DOHH2 (cell line): ENCODE data around the gene GPR171.

ENCODE experiments used
- H3F3A ChIP-seq: fragments of 200-600 bp; sonication (generic), shearing (Covaris generic); 2 replicates; pipeline ENCODE4 v1.6.0; 2016; ENCODE audit warnings: antibody characterized with exemption, mild to moderate bottlenecking; ENCODE audit not compliant: control insufficient read depth, insufficient read depth
- H3K27ac ChIP-seq: fragments of 200-600 bp; sonication (generic); 2 replicates; pipeline ENCODE4 v1.5.1; 2014; ENCODE audit warnings: low read depth, mild to moderate bottlenecking, low read length, moderate library complexity
- H3K27me3 ChIP-seq: fragments of 200-600 bp; sonication (generic); 2 replicates; pipeline ENCODE4 v1.6.1; 2014; ENCODE audit warnings: mild to moderate bottlenecking, low read length, mixed read lengths; ENCODE audit not compliant: control insufficient read depth
- H3K36me3 ChIP-seq: fragments of 200-600 bp; sonication (generic); 2 replicates; pipeline ENCODE4 v1.6.1; 2014; ENCODE audit warnings: mild to moderate bottlenecking, low read length, moderate library complexity, mixed read lengths; ENCODE audit not compliant: control insufficient read depth
- H3K4me1 ChIP-seq: fragments of 200-600 bp; sonication (generic); 2 replicates; pipeline ENCODE4 v1.6.1; 2014; ENCODE audit warnings: mild to moderate bottlenecking, low read length, mixed read lengths; ENCODE audit not compliant: control insufficient read depth
- H3K4me2 ChIP-seq: fragments of 200-600 bp; sonication (generic); 2 replicates; pipeline ENCODE4 v1.6.0; 2014; ENCODE audit warnings: mild to moderate bottlenecking, low read length, moderate library complexity
- H3K4me3 ChIP-seq: fragments of 200-600 bp; sonication (generic); 2 replicates; pipeline ENCODE4 v1.5.1; 2014; ENCODE audit warnings: mild to moderate bottlenecking, low read length, mixed read lengths
- H3K79me2 ChIP-seq: fragments of 200-600 bp; sonication (generic); 2 replicates; pipeline ENCODE4 v1.6.1; 2014; ENCODE audit warnings: mild to moderate bottlenecking, low read length, mixed read lengths; ENCODE audit not compliant: control insufficient read depth
- H3K9me2 ChIP-seq: fragments of 200-600 bp; sonication (generic); replicated peaks from 2 replicates; pipeline ENCODE4 v1.6.1; 2014; ENCODE audit warnings: mild to moderate bottlenecking, low read length, mixed read lengths; ENCODE audit not compliant: control insufficient read depth
- H3K9me3 ChIP-seq: fragments of 200-600 bp; sonication (generic); 2 replicates; pipeline ENCODE4 v1.6.1; 2014; ENCODE audit warnings: antibody characterized with exemption, low read length, mixed read lengths; ENCODE audit not compliant: control insufficient read depth, insufficient read depth
- H4K20me1 ChIP-seq: fragments of 200-600 bp; sonication (generic); 2 replicates; pipeline ENCODE4 v1.6.0; 2014; ENCODE audit warnings: low read depth, mild to moderate bottlenecking, antibody characterized with exemption, low read length, moderate library complexity; ENCODE audit not compliant: control insufficient read depth, insufficient read depth
- CTCF ChIP-seq: fragments of 200-600 bp; sonication (generic); IDR thresholded peaks from one replicate; pipeline ENCODE4 v1.5.1; 2014; ENCODE audit warnings: antibody characterized with exemption, mild to moderate bottlenecking, low read depth, low read length; ENCODE audit not compliant: poor library complexity, severe bottlenecking
- EZH2phosphoT487 ChIP-seq: fragments of 200-600 bp; sonication (generic); IDR thresholded peaks from 2 replicates; pipeline ENCODE4 v1.6.1; 2017; ENCODE audit warnings: borderline replicate concordance, mild to moderate bottlenecking, antibody characterized with exemption, low read length, moderate library complexity, mixed read lengths

The GPR171 gene

GRCh38 chr3:151206201-151206600 lies 3.2 kb upstream of the GPR171 start:
- H3K9me3 ChIP-seq: no peaks in the 10 kb centered on the region
- no peaks in the 10 kb centered on the region for H3K27me3 ChIP-seq
- H3K79me2 ChIP-seq: no peaks in the 10 kb centered on the region
- no peaks in the 10 kb centered on the region for H3K36me3 ChIP-seq
- H3K4me3 ChIP-seq: no peak overlapping the region
- no peaks in the 10 kb centered on the region for H3K9me2 ChIP-seq
- H3K27ac ChIP-seq: no peak overlapping the region
- H3K4me2 ChIP-seq: no peak overlapping the region
- TF ChIP-seq CTCF (no peak), EZH2phosphoT487 (no peak)
- no peaks in the 10 kb centered on the region for H3F3A ChIP-seq
- no peaks in the 10 kb centered on the region for H3K4me1 ChIP-seq
- H4K20me1 ChIP-seq: no peaks in the 10 kb centered on the region

GRCh38 chr3:151205482-151205881 lies 2.5 kb upstream of the GPR171 start:
- H4K20me1 ChIP-seq: no peaks in the 10 kb centered on the region
- no peaks in the 10 kb centered on the region for H3K4me1 ChIP-seq
- H3K4me3 ChIP-seq: no peak overlapping the region
- H3K4me2 ChIP-seq: no peak overlapping the region
- no peaks in the 10 kb centered on the region for H3K9me3 ChIP-seq
- H3K9me2 ChIP-seq: no peaks in the 10 kb centered on the region
- H3K27ac ChIP-seq: no peak overlapping the region
- H3K36me3 ChIP-seq: no peaks in the 10 kb centered on the region
- TF ChIP-seq CTCF (no peak), EZH2phosphoT487 (no peak)
- H3K27me3 ChIP-seq: no peaks in the 10 kb centered on the region
- no peaks in the 10 kb centered on the region for H3F3A ChIP-seq
- no peaks in the 10 kb centered on the region for H3K79me2 ChIP-seq

GRCh38 chr3:151204530-151205402 lies 1.8 kb upstream of the GPR171 start:
- Histone ChIP-seq H3K27me3 (no peaks in the 10 kb centered on the region), H3K4me3 (no peak overlapping the region), H3K27ac (no peak overlapping the region), H3F3A (no peaks in the 10 kb centered on the region), H3K4me2 (no peak overlapping the region), H4K20me1 (no peaks in the 10 kb centered on the region), H3K4me1 (no peaks in the 10 kb centered on the region), H3K9me3 (no peaks in the 10 kb centered on the region), H3K79me2 (no peaks in the 10 kb centered on the region), H3K36me3 (no peaks in the 10 kb centered on the region), H3K9me2 (no peaks in the 10 kb centered on the region)
- no peak for TF ChIP-seq EZH2phosphoT487
- no peak for TF ChIP-seq CTCF
